Measurements from ENCODE around the gene ALG3. TPM values are rescaled to one million over a fixed set of nuclear protein-coding genes. Genes with fewer than 3 reads are reported as not detected.

The ALG3 gene
- total and polyA plus RNA-seq, 2 experiments from 2014 or later = 76.9 to 109 TPM

DNA sequence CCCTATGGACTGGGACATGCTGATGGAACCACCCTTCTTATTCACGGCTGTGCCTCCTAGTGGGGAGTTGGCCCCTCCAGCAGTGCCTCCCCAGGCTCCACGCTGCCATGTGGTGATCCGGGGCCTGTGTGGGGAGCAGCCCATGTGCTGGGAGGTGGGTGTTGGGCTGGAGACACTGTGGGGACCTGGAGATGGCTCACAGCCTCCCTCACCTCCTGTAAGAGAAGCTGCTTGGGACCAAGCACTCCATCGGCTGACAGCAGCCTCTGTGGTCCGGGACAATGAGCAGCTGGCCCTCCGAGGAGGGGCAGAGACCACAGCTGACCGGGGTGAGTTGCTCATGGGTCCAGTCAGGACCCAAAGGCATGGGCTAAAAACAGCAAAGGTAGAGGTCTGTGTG is 9.1 kb downstream of the ALG3 start (continued):
- TF ChIP-seq, protein P1, sequence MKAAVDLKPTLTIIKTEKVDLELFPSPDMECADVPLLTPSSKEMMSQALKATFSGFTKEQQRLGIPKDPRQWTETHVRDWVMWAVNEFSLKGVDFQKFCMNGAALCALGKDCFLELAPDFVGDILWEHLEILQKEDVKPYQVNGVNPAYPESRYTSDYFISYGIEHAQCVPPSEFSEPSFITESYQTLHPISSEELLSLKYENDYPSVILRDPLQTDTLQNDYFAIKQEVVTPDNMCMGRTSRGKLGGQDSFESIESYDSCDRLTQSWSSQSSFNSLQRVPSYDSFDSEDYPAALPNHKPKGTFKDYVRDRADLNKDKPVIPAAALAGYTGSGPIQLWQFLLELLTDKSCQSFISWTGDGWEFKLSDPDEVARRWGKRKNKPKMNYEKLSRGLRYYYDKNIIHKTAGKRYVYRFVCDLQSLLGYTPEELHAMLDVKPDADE (IDR thresholded peaks at IDR 0.05) = no peak
- no peak for TF ChIP-seq CREB1 (CRISPR knock-in tag; IDR thresholded peaks at IDR 0.05; ENCODE audit: low read depth)
- TF ChIP-seq STAT1 (IDR thresholded peaks at IDR 0.05; ENCODE audit: unreplicated experiment) = no peak
- TF ChIP-seq, protein P2, sequence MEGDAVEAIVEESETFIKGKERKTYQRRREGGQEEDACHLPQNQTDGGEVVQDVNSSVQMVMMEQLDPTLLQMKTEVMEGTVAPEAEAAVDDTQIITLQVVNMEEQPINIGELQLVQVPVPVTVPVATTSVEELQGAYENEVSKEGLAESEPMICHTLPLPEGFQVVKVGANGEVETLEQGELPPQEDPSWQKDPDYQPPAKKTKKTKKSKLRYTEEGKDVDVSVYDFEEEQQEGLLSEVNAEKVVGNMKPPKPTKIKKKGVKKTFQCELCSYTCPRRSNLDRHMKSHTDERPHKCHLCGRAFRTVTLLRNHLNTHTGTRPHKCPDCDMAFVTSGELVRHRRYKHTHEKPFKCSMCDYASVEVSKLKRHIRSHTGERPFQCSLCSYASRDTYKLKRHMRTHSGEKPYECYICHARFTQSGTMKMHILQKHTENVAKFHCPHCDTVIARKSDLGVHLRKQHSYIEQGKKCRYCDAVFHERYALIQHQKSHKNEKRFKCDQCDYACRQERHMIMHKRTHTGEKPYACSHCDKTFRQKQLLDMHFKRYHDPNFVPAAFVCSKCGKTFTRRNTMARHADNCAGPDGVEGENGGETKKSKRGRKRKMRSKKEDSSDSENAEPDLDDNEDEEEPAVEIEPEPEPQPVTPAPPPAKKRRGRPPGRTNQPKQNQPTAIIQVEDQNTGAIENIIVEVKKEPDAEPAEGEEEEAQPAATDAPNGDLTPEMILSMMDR (conservative IDR thresholded peaks at IDR 0.05; ENCODE audit: low read depth in 2 of 2) = no peak
- no peak for TF ChIP-seq EZH2 (IDR thresholded peaks at IDR 0.05; ENCODE audit: low read depth, unreplicated experiment)
- TF ChIP-seq ZNF331 (CRISPR knock-in tag; IDR thresholded peaks at IDR 0.05; ENCODE audit: low read depth) = no peak

DNA sequence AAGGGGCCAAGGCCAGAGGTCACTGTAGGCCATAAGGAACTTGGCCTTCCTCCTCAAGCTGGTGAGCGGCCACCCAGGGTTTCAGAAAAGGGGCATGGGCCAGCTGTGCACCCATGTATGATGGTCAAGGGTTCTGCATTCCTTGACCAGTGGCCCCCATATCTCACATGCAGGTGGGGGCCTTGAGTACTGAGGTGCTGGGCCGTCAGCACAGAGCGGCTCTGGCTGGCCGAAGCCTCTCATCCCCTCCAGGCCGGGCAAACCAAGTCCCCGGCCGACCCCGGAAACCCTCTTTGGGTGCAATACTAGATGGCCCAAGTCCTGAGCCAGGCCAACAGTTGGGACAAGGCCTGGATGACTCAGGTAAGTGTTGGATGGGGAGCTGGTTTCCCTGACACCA is 9.5 kb downstream of the ALG3 start:
- H3K27me3 Mint-ChIP-seq (ENCODE audit: insufficient read depth, low read depth, poor library complexity) = peaks cover 10% of the 10 kb centered on the region
- H3K79me2 ChIP-seq (replicated peaks; ENCODE audit: insufficient read depth) = no peaks in the 10 kb centered on the region
- H3K36me3 ChIP-seq (ENCODE audit: insufficient read depth) = no peaks in the 10 kb centered on the region; the same call in 1 of the 2 replicates
- H3K4me3 Mint-ChIP-seq = no peak overlapping the region
- H3K27me3 ChIP-seq (ENCODE audit: insufficient read depth) = peaks cover 16% of the 10 kb centered on the region
- H3K4me2 ChIP-seq = no peak overlapping the region
- H3F3A ChIP-seq (replicated peaks; ENCODE audit: low read depth) = no peaks in the 10 kb centered on the region
- no peak overlapping the region for H3K27ac ChIP-seq (ENCODE audit: low read depth)
- H3K9me2 ChIP-seq (ENCODE audit: insufficient read depth) = no peaks in the 10 kb centered on the region
- H2AFZ ChIP-seq = no peak overlapping the region
- ATAC-seq = no peak
- no peaks in the 10 kb centered on the region for H3K4me1 ChIP-seq (ENCODE audit: insufficient read depth)
- peaks cover 21% of the 10 kb centered on the region for H3K36me3 Mint-ChIP-seq (ENCODE audit: low read depth)
- H3K9me3 Mint-ChIP-seq = no peaks in the 10 kb centered on the region
- H4K20me1 ChIP-seq (replicated peaks; ENCODE audit: insufficient read depth) = peaks cover 12% of the 10 kb centered on the region
- H3K4me3 ChIP-seq = no peak overlapping the region
- no peak for DNase-seq (ENCODE audit: low spot score)
- peaks cover 14% of the 10 kb centered on the region for H3K4me1 Mint-ChIP-seq
- H3K27ac Mint-ChIP-seq = no peak overlapping the region
- TF ChIP-seq EZH2phosphoT487 (IDR thresholded peaks at IDR 0.05; ENCODE audit: unreplicated experiment) (no peak), POLR2AphosphoS5 (IDR thresholded peaks at IDR 0.05; ENCODE audit: low read depth) (no peak), ZNF114 (CRISPR knock-in tag; IDR thresholded peaks at IDR 0.05) (no peak), STAT1 (IDR thresholded peaks at IDR 0.05; ENCODE audit: unreplicated experiment) (no peak), JUNB (IDR thresholded peaks at IDR 0.05; ENCODE audit: unreplicated experiment) (no peak), ZNF331 (CRISPR knock-in tag; IDR thresholded peaks at IDR 0.05; ENCODE audit: low read depth) (no peak)
- TF ChIP-seq, protein P1 (IDR thresholded peaks at IDR 0.05) = no peak
- TF ChIP-seq, protein P3, sequence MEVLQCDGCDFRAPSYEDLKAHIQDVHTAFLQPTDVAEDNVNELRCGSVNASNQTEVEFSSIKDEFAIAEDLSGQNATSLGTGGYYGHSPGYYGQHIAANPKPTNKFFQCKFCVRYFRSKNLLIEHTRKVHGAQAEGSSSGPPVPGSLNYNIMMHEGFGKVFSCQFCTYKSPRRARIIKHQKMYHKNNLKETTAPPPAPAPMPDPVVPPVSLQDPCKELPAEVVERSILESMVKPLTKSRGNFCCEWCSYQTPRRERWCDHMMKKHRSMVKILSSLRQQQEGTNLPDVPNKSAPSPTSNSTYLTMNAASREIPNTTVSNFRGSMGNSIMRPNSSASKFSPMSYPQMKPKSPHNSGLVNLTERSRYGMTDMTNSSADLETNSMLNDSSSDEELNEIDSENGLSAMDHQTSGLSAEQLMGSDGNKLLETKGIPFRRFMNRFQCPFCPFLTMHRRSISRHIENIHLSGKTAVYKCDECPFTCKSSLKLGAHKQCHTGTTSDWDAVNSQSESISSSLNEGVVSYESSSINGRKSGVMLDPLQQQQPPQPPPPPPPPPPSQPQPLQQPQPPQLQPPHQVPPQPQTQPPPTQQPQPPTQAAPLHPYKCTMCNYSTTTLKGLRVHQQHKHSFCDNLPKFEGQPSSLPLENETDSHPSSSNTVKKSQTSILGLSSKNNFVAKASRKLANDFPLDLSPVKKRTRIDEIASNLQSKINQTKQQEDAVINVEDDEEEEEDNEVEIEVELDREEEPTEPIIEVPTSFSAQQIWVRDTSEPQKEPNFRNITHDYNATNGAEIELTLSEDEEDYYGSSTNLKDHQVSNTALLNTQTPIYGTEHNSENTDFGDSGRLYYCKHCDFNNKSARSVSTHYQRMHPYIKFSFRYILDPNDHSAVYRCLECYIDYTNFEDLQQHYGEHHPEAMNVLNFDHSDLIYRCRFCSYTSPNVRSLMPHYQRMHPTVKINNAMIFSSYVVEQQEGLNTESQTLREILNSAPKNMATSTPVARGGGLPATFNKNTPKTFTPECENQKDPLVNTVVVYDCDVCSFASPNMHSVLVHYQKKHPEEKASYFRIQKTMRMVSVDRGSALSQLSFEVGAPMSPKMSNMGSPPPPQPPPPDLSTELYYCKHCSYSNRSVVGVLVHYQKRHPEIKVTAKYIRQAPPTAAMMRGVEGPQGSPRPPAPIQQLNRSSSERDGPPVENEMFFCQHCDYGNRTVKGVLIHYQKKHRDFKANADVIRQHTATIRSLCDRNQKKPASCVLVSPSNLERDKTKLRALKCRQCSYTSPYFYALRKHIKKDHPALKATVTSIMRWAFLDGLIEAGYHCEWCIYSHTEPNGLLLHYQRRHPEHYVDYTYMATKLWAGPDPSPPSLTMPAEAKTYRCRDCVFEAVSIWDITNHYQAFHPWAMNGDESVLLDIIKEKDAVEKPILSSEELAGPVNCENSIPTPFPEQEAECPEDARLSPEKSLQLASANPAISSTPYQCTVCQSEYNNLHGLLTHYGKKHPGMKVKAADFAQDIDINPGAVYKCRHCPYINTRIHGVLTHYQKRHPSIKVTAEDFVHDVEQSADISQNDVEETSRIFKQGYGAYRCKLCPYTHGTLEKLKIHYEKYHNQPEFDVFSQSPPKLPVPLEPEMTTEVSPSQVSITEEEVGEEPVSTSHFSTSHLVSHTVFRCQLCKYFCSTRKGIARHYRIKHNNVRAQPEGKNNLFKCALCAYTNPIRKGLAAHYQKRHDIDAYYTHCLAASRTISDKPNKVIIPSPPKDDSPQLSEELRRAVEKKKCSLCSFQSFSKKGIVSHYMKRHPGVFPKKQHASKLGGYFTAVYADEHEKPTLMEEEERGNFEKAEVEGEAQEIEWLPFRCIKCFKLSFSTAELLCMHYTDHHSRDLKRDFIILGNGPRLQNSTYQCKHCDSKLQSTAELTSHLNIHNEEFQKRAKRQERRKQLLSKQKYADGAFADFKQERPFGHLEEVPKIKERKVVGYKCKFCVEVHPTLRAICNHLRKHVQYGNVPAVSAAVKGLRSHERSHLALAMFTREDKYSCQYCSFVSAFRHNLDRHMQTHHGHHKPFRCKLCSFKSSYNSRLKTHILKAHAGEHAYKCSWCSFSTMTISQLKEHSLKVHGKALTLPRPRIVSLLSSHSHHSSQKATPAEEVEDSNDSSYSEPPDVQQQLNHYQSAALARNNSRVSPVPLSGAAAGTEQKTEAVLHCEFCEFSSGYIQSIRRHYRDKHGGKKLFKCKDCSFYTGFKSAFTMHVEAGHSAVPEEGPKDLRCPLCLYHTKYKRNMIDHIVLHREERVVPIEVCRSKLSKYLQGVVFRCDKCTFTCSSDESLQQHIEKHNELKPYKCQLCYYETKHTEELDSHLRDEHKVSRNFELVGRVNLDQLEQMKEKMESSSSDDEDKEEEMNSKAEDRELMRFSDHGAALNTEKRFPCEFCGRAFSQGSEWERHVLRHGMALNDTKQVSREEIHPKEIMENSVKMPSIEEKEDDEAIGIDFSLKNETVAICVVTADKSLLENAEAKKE (CRISPR knock-in tag; IDR thresholded peaks at IDR 0.05) = no peak
- TF ChIP-seq, protein P2 (conservative IDR thresholded peaks at IDR 0.05; ENCODE audit: low read depth in 2 of 2) = no peak

Measured in GM23338 (cell line).